Endothelial cell of umbilical vein (primary cell): ENCODE results near the gene BTG2. TPM values are rescaled to one million over a fixed set of nuclear protein-coding genes. Genes with fewer than 3 reads are reported as not detected.

ENCODE experiments used
- BruUV-seq: library from RNA; stranded (reverse); fragments of 400-500 nt; replicated peaks from 2 replicates; lab custom pipeline; 2021; lab: Mats Ljungman, UMichigan
- CTCF ChIA-PET: fragments of 300-600, 350-600 bp; sonication (Branson Sonifier 250); formaldehyde crosslinking; loops from one replicate; lab custom pipeline; 2021; ENCODE audit warnings: antibody characterized with exemption, inconsistent platforms; lab: Charles Lee
- POLR2A ChIA-PET: fragments of 300-600, 350-600 bp; sonication (Branson Sonifier 250); formaldehyde crosslinking; loops from one replicate; lab custom pipeline; 2021; ENCODE audit warnings: antibody characterized with exemption, inconsistent platforms; lab: Charles Lee
- DNase-seq: peaks from one replicate; pipeline ENCODE4 v3.0.0-alpha.2; 2011; ENCODE audit warnings: low read depth, low spot score
- FAIRE-seq: peaks from 2 replicates; lab custom pipeline; 2011; peaks lifted over from hg19 to GRCh38; lab: Jason Lieb, UNC
- H2AFZ ChIP-seq: 2 replicates; pipeline ENCODE4 v1.6.0; 2012; ENCODE audit warnings: low read depth, low read length, control low read depth, inconsistent platforms
- H3K27ac ChIP-seq: 2 replicates; pipeline ENCODE4 v1.5.1; 2011; ENCODE audit warnings: low read depth, mild to moderate bottlenecking, control low read depth, low read length, moderate library complexity; ENCODE audit not compliant: insufficient read depth
- H3K27me3 ChIP-seq, 2 experiments: 2 replicates each; pipeline versions ENCODE4 v1.6.0 to v1.6.1; 2011; ENCODE audit warnings: low read length in 2 of 2, mixed read lengths in 1 of 2; ENCODE audit not compliant: control insufficient read depth in 2 of 2, insufficient read depth in 2 of 2
- H3K36me3 ChIP-seq, 2 experiments: 2 replicates in 1 of 2; 3 replicates in 1 of 2; pipeline ENCODE4 v1.5.1; 2011; ENCODE audit warnings: low read length in 2 of 2, mild to moderate bottlenecking in 1 of 2, moderate library complexity in 1 of 2; ENCODE audit not compliant: control insufficient read depth in 2 of 2, insufficient read depth in 2 of 2; ENCODE audit errors: extremely low read depth in 1 of 2
- H3K4me1 ChIP-seq: 3 replicates; pipeline ENCODE4 v1.5.1; 2011; ENCODE audit warnings: mild to moderate bottlenecking, low read length; ENCODE audit not compliant: control insufficient read depth, insufficient read depth; ENCODE audit errors: extremely low read depth
- H3K4me2 ChIP-seq: 2 replicates; pipeline ENCODE4 v1.6.1; 2011; ENCODE audit warnings: low read length, control low read depth, mixed read lengths; ENCODE audit not compliant: insufficient read depth
- H3K4me3 ChIP-seq, 3 experiments: fragments of 200-600 bp in 1 of 3; sonication (generic), shearing (Covaris generic) in 1 of 3; replicated peaks in 1 of 3; 2 replicates each; pipeline ENCODE4 v1.5.1; 2011 to 2016; ENCODE audit warnings: control low read depth in 3 of 3, low read length in 3 of 3, mild to moderate bottlenecking in 2 of 3, inconsistent platforms in 1 of 3, low read depth in 1 of 3, moderate library complexity in 1 of 3; ENCODE audit not compliant: insufficient read depth in 1 of 3
- H3K79me2 ChIP-seq: 2 replicates; pipeline ENCODE4 v1.6.0; 2012; ENCODE audit warnings: low read length, inconsistent platforms; ENCODE audit not compliant: control insufficient read depth, insufficient read depth
- H3K9ac ChIP-seq: replicated peaks from 2 replicates; pipeline ENCODE3; 2011; ENCODE audit warnings: low read length, control low read depth; ENCODE audit not compliant: insufficient read depth; ENCODE audit errors: extremely low read depth
- H3K9me1 ChIP-seq: replicated peaks from 3 replicates; pipeline ENCODE4 v1.6.0; 2011; ENCODE audit warnings: mild to moderate bottlenecking, low read length; ENCODE audit not compliant: control insufficient read depth, insufficient read depth; ENCODE audit errors: extremely low read depth
- H3K9me3 ChIP-seq: replicated peaks from 2 replicates; pipeline ENCODE4 v1.5.1; 2012; ENCODE audit warnings: low read length, inconsistent platforms; ENCODE audit not compliant: control insufficient read depth, insufficient read depth
- H4K20me1 ChIP-seq: replicated peaks from 2 replicates; pipeline ENCODE3; 2011; ENCODE audit warnings: mild to moderate bottlenecking, low read length; ENCODE audit not compliant: control insufficient read depth, insufficient read depth; ENCODE audit errors: extremely low read depth
- CTCF ChIP-seq, 2 donors: IDR thresholded peaks; 1 replicate in 1 of 2; 2 replicates in 1 of 2; pipeline ENCODE4 v1.5.1; 2011; ENCODE audit warnings: low read length in 2 of 2, mild to moderate bottlenecking in 2 of 2, moderate library complexity in 2 of 2, control low read depth in 1 of 2, inconsistent platforms in 1 of 2, low read depth in 1 of 2; ENCODE audit not compliant: insufficient read depth in 1 of 2; ENCODE audit errors: extremely low read depth in 1 of 2
- EZH2 ChIP-seq: IDR thresholded peaks from 2 replicates; pipeline ENCODE4 v1.6.1; 2012; ENCODE audit warnings: borderline replicate concordance, low read depth, mild to moderate bottlenecking, moderate library complexity, low read length, inconsistent platforms; ENCODE audit not compliant: severe bottlenecking
- FOS ChIP-seq: IDR thresholded peaks from 2 replicates; pipeline ENCODE4 v1.6.1; 2011; ENCODE audit warnings: mild to moderate bottlenecking, low read length, moderate library complexity, borderline replicate concordance; ENCODE audit not compliant: insufficient read depth
- GATA2 ChIP-seq: IDR thresholded peaks from 2 replicates; pipeline ENCODE4 v1.7.0; 2011; ENCODE audit warnings: low read depth, mild to moderate bottlenecking, moderate library complexity, mixed read lengths, low read length; ENCODE audit not compliant: insufficient read length, insufficient read depth
- JUN ChIP-seq: IDR thresholded peaks from 2 replicates; pipeline ENCODE4 v1.6.1; 2011; ENCODE audit warnings: borderline replicate concordance, low read depth; ENCODE audit not compliant: insufficient read length, insufficient read depth
- MAX ChIP-seq: IDR thresholded peaks from 2 replicates; pipeline ENCODE4 v1.6.1; 2011; ENCODE audit not compliant: insufficient read depth, insufficient read length
- MYC ChIP-seq: IDR thresholded peaks from one replicate; pipeline ENCODE4 v1.6.1; 2011; ENCODE audit warnings: mild to moderate bottlenecking, low read depth, low read length
- POLR2A ChIP-seq: IDR thresholded peaks from 2 replicates; pipeline ENCODE4 v1.6.1; 2012; ENCODE audit warnings: low read depth, mild to moderate bottlenecking, control low read depth, low read length
- POLR2AphosphoS5 ChIP-seq: IDR thresholded peaks from 2 replicates; pipeline ENCODE4 v1.6.1; 2012; ENCODE audit warnings: low read depth, mild to moderate bottlenecking, control low read depth, low read length, moderate library complexity; ENCODE audit not compliant: insufficient read depth
- dilution Hi-C: fragments of 300-500 bp; cut with MboI; formaldehyde crosslinking; loops from one replicate; pipeline ENCODE4 v1.15.0; 2019; ENCODE audit warnings: low sequenced_read_pairs; ENCODE audit not compliant: extremely low pct_ligation_motif_present
- intact Hi-C: fragments of 100-400 bp; cut with micrococcal nuclease; formaldehyde crosslinking; loops from one replicate; pipeline ENCODE4 v1.10.0; 2022
- polyA plus RNA-seq, 4 experiments: library from polyadenylated mRNA; depleted of rRNA in 3 of 4; stranded (reverse) in 3 of 4; unstranded in 1 of 4; fragments of >200 nt; gene quantifications; 2 replicates each; pipeline versions ENCODE4 v1.2.1 to v1.2.3, GENCODE V29; 2011 to 2012; ENCODE audit warnings: missing spikeins in 1 of 4
- total RNA-seq: library from RNA; stranded (reverse); gene quantifications from 2 replicates; pipeline ENCODE4 v1.2.3, GENCODE V29; 2021

Gene BTG2
- total and polyA plus RNA-seq, 2 donors (not counting 3 experiments of a cell fraction or from before 2014, with no cell fraction given): 35.6 to 50.1 TPM

- no peak for FAIRE-seq
- no peak overlapping the region for H3K27ac ChIP-seq
- dilution Hi-C loops: no loop called here
- H3K4me2 ChIP-seq: no peak overlapping the region
- H3K9me3 ChIP-seq: no peaks in the 10 kb centered on the region
- H3K4me1 ChIP-seq: no peaks in the 10 kb centered on the region
- TF ChIP-seq GATA2: no peak
- TF ChIP-seq POLR2A: no peak
- TF ChIP-seq JUN: no peak
- TF ChIP-seq FOS: no peak
- TF ChIP-seq POLR2AphosphoS5: no peak
- no peak for TF ChIP-seq EZH2
- TF ChIP-seq MAX: no peak
- TF ChIP-seq CTCF (IDR thresholded peaks at IDR 0.05; ENCODE audit: extremely low read depth in 1 of 2, insufficient read depth in 1 of 2, low read depth in 1 of 2, low read length in 2 of 2): no peak
- no peak for TF ChIP-seq MYC
- no peaks in the 10 kb centered on the region for H3K9me1 ChIP-seq
- ChIA-PET CTCF (interaction anchor here (1.2 to 19.8 kb wide), 5 partner anchors 11 to 241 kb away, joined by 3 to 1014 read pairs (median 5); no protein-coding TSS in a partner anchor), POLR2A (interaction anchor here (1.3 kb wide), 1 partner anchor 25 kb away, joined by 6 read pairs; the partner anchor contains the start of gene BTG2)
- no peaks in the 10 kb centered on the region for H4K20me1 ChIP-seq
- H3K27me3 ChIP-seq: peaks cover 11 to 16% of the 10 kb centered on the region in 2 experiments
- H3K4me3 ChIP-seq: no peak overlapping the region
- no peaks in the 10 kb centered on the region for H3K36me3 ChIP-seq
- no TSS peak for BruUV-seq
- intact Hi-C loops: no loop called here
- no peak for DNase-seq
- no peak overlapping the region for H2AFZ ChIP-seq
- no peak overlapping the region for H3K9ac ChIP-seq
- no peaks in the 10 kb centered on the region for H3K79me2 ChIP-seq
These were observed 25.3 kb upstream of the BTG2 start for GRCh38 chr1:203280061-203280460.
